IMR-90 (cell line): ENCODE measurements around the gene ATP8B2. TPM values are rescaled to one million over a fixed set of nuclear protein-coding genes. Genes with fewer than 3 reads are reported as not detected.
"Not testable (repeated sequence)": the region's sequence is repeated elsewhere in the genome, so short reads cannot be mapped to it uniquely, and the experiment has no call there.

Experiments
- ATAC-seq: fragments of 200-7000 bp; cut with Tn5 transposase; 2 replicates; pipeline ENCODE4 v1.9.1; 2020; ENCODE audit warnings: low read depth, mild to moderate bottlenecking, moderate library complexity
- BruUV-seq: library from RNA; stranded (reverse); fragments of 400-500 nt; replicated peaks from 2 replicates; lab custom pipeline; 2021; lab: Mats Ljungman, UMichigan
- CTCF ChIA-PET: fragments of 300-600 bp; formaldehyde crosslinking; extraction: SDS; loops from one replicate; lab custom pipeline; 2021; ENCODE audit warnings: antibody characterized with exemption; lab: Yijun Ruan, JAX
- POLR2A ChIA-PET: fragments of 300-600 bp; sonication (Branson Sonifier 250); formaldehyde crosslinking; loops from one replicate; lab custom pipeline; 2022; ENCODE audit warnings: antibody characterized with exemption; ENCODE audit not compliant: unreplicated experiment; lab: Charles Lee
- DNase-seq: peaks from one replicate; pipeline ENCODE4 v3.0.0; 2013
- H2AFZ ChIP-seq: replicated peaks from 2 replicates; pipeline ENCODE3; 2013; ENCODE audit warnings: low read length, mild to moderate bottlenecking; ENCODE audit not compliant: poor library complexity
- H2AK5ac ChIP-seq: 2 replicates; pipeline ENCODE4 v1.6.1; 2013; ENCODE audit warnings: low read depth, low read length, inconsistent platforms
- H2AK9ac ChIP-seq: replicated peaks from 2 replicates; pipeline ENCODE3; 2013; ENCODE audit warnings: mild to moderate bottlenecking, low read depth, low read length, moderate library complexity; ENCODE audit not compliant: poor library complexity
- H2BK120ac ChIP-seq: 2 replicates; pipeline ENCODE4 v1.6.1; 2013; ENCODE audit warnings: low read depth, low read length, inconsistent platforms
- H2BK15ac ChIP-seq: 3 replicates; pipeline ENCODE4 v1.6.1; 2013; ENCODE audit warnings: low read depth, low read length, inconsistent platforms
- H2BK20ac ChIP-seq: 2 replicates; pipeline ENCODE4 v1.6.1; 2013; ENCODE audit warnings: low read depth, mild to moderate bottlenecking, inconsistent platforms, low read length, moderate library complexity
- H2BK5ac ChIP-seq: 2 replicates; pipeline ENCODE4 v1.6.1; 2013; ENCODE audit warnings: mild to moderate bottlenecking, low read depth, low read length, inconsistent platforms; ENCODE audit not compliant: poor library complexity, severe bottlenecking
- H3K14ac ChIP-seq: replicated peaks from 2 replicates; pipeline ENCODE4 v1.6.1; 2013; ENCODE audit warnings: low read depth, low read length, inconsistent platforms
- H3K18ac ChIP-seq: 2 replicates; pipeline ENCODE4 v1.6.1; 2013; ENCODE audit warnings: low read depth, low read length, control low read depth
- H3K23ac ChIP-seq: 2 replicates; pipeline ENCODE4 v1.6.1; 2013; ENCODE audit warnings: low read depth, low read length, inconsistent platforms
- H3K27ac ChIP-seq: 2 replicates; pipeline ENCODE4 v1.5.1; 2013; ENCODE audit warnings: mild to moderate bottlenecking, control low read depth, low read length; ENCODE audit not compliant: insufficient read depth
- H3K27me3 ChIP-seq: 2 replicates; pipeline ENCODE4 v1.6.1; 2013; ENCODE audit warnings: low read length; ENCODE audit not compliant: control insufficient read depth, insufficient read depth
- H3K36me3 ChIP-seq: 2 replicates; pipeline ENCODE4 v1.6.1; 2013; ENCODE audit warnings: low read length, mixed read lengths; ENCODE audit not compliant: control insufficient read depth, insufficient read depth
- H3K4ac ChIP-seq: 2 replicates; pipeline ENCODE4 v1.6.1; 2013; ENCODE audit warnings: low read depth, low read length, inconsistent platforms
- H3K4me1 ChIP-seq: 2 replicates; pipeline ENCODE4 v1.6.1; 2013; ENCODE audit warnings: low read length, mixed read lengths; ENCODE audit not compliant: control insufficient read depth, insufficient read depth
- H3K4me2 ChIP-seq: 2 replicates; pipeline ENCODE4 v1.6.1; 2013; ENCODE audit warnings: low read depth, mild to moderate bottlenecking, control low read depth, low read length, moderate library complexity
- H3K4me3 ChIP-seq: 2 replicates; pipeline ENCODE4 v1.5.1; 2013; ENCODE audit warnings: low read depth, mild to moderate bottlenecking, control low read depth, low read length, moderate library complexity; ENCODE audit not compliant: insufficient read depth
- H3K56ac ChIP-seq: 2 replicates; pipeline ENCODE4 v1.6.1; 2013; ENCODE audit warnings: low read length, inconsistent platforms; ENCODE audit not compliant: insufficient read depth; ENCODE audit errors: extremely low read depth
- H3K79me1 ChIP-seq, 2 experiments: 2 replicates each; pipeline ENCODE4 v1.6.1; 2013; ENCODE audit warnings: low read length in 2 of 2, inconsistent platforms in 1 of 2, low read depth in 1 of 2
- H3K9ac ChIP-seq: 2 replicates; pipeline ENCODE4 v1.6.1; 2013; ENCODE audit warnings: low read depth, low read length, control low read depth
- H3K9me1 ChIP-seq: 2 replicates; pipeline ENCODE4 v1.6.1; 2013; ENCODE audit warnings: low read length, inconsistent platforms; ENCODE audit not compliant: insufficient read depth
- H3K9me3 ChIP-seq: 2 replicates; pipeline ENCODE4 v1.6.1; 2013; ENCODE audit warnings: low read length; ENCODE audit not compliant: control insufficient read depth, insufficient read depth
- H4K20me1 ChIP-seq: 2 replicates; pipeline ENCODE4 v1.6.1; 2013; ENCODE audit warnings: low read length, inconsistent platforms; ENCODE audit not compliant: insufficient read depth
- H4K5ac ChIP-seq: 2 replicates; pipeline ENCODE4 v1.6.1; 2013; ENCODE audit warnings: mild to moderate bottlenecking, low read depth, low read length, control low read depth
- H4K8ac ChIP-seq, 2 experiments: 2 replicates each; pipeline ENCODE4 v1.6.1; 2013; ENCODE audit warnings: low read depth in 2 of 2, low read length in 2 of 2, control low read depth in 1 of 2, inconsistent platforms in 1 of 2
- H4K91ac ChIP-seq: 2 replicates; pipeline ENCODE4 v1.6.1; 2013; ENCODE audit warnings: low read depth, low read length, inconsistent platforms; ENCODE audit not compliant: insufficient read depth
- WGBS, 2 experiments: methylation state at CpG; one replicate each; pipeline versions ENCODE4 v1.1.5 to v1.1.7; 2013; ENCODE audit warnings: missing lambda C conversion rate in 2 of 2; ENCODE audit not compliant: insufficient read length in 1 of 2; ENCODE audit errors: extremely low coverage in 2 of 2; 5-methylcytosine and 5-hydroxymethylcytosine counted together
- dilution Hi-C: fragments of 300-500 bp; cut with HindIII; formaldehyde crosslinking; loops from one replicate; pipeline ENCODE4 v1.14.3; 2018; ENCODE audit warnings: low sequenced_read_pairs; ENCODE audit not compliant: unreplicated experiment
- in situ Hi-C: fragments of 300-500 bp; cut with MboI; formaldehyde crosslinking; loops from 3 replicates; pipeline ENCODE4 v1.14.3; 2019; ENCODE audit warnings: low sequenced_read_pairs, inconsistent platforms, mixed read lengths
- intact Hi-C: fragments of 100-400 bp; cut with micrococcal nuclease; formaldehyde crosslinking; loops from 2 replicates; pipeline ENCODE4 v1.10.0; 2022
- polyA plus RNA-seq, 3 experiments: library from polyadenylated mRNA; depleted of rRNA; stranded (reverse); fragments of >200 nt; gene quantifications; 2 replicates each; pipeline ENCODE4 v1.2.3, GENCODE V29; 2012; ENCODE audit warnings: low replicate concordance in 1 of 3
- total RNA-seq: library from RNA; depleted of rRNA; stranded (reverse); fragments of >200 nt; gene quantifications from 2 replicates; pipeline ENCODE4 v1.2.3, GENCODE V29; 2012

Gene ATP8B2
- total and polyA plus RNA-seq, 2 of the 4 experiments (the other 2 are of a cell fraction) = 79.4 to 91.0 TPM

- H3K27me3 ChIP-seq, in situ Hi-C loops, H4K20me1 ChIP-seq, H3K9me1 ChIP-seq, H3K27ac ChIP-seq, DNase-seq, CTCF ChIA-PET, H2AK5ac ChIP-seq, H3K9ac ChIP-seq, H2BK5ac ChIP-seq, H3K4ac ChIP-seq, H2BK15ac ChIP-seq, dilution Hi-C loops, H2BK20ac ChIP-seq, H3K9me3 ChIP-seq, H3K36me3 ChIP-seq, H3K4me1 ChIP-seq, H3K79me1 ChIP-seq, BruUV-seq, H3K18ac ChIP-seq, H4K5ac ChIP-seq, H3K4me3 ChIP-seq, H2AK9ac ChIP-seq, H4K91ac ChIP-seq, H3K14ac ChIP-seq, H2AFZ ChIP-seq, ATAC-seq, H3K23ac ChIP-seq, POLR2A ChIA-PET, H3K56ac ChIP-seq, H2BK120ac ChIP-seq, H4K8ac ChIP-seq, intact Hi-C loops, H3K4me2 ChIP-seq: not testable (repeated sequence)
- WGBS, 2 experiments = 17% methylated on average over 3 of the region's 13 CpGs; no CpG with 5 or more reads in 1 of the 2 experiments
Observed at GRCh38 chr1:154312229-154313065, 12.9 kb upstream of the ATP8B2 start.
